GM18867 (cell line): ENCODE measurements around the gene LMF2.
A peak's percentile ranks its signal among the peaks of the same experiment; 100 is the strongest.

Source experiments
- ATAC-seq: cut with Tn5 transposase; IDR thresholded peaks from one replicate; pipeline ENCODE4 v1.9.1; 2021; ENCODE audit warnings: mild to moderate bottlenecking, moderate library complexity; ENCODE audit not compliant: unreplicated experiment

LMF2 gene

DNA sequence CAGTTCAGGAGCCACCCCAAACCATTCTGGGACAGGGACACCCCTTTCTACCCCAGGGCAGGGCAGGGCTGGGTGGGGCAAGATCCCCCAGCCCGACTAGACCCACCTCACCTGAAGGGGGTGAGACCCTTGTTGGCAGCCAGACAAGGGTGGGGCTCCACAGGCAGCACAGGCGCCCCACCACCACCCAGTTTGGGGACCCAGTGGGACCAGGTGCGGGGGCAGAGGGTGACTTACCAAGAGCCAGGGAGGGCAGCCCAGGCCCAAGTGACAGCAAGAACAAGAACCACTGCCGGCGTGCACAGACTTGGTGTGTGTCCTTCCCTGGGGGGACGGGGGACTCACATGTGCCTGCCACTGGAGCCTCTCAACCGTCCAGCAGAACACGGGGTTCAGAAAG, 23.9 kb downstream of the LMF2 start:
- no peak for ATAC-seq

GRCh38 chr22:50483106-50483505, 24.4 kb downstream of the LMF2 start:
- no peak for ATAC-seq

DNA sequence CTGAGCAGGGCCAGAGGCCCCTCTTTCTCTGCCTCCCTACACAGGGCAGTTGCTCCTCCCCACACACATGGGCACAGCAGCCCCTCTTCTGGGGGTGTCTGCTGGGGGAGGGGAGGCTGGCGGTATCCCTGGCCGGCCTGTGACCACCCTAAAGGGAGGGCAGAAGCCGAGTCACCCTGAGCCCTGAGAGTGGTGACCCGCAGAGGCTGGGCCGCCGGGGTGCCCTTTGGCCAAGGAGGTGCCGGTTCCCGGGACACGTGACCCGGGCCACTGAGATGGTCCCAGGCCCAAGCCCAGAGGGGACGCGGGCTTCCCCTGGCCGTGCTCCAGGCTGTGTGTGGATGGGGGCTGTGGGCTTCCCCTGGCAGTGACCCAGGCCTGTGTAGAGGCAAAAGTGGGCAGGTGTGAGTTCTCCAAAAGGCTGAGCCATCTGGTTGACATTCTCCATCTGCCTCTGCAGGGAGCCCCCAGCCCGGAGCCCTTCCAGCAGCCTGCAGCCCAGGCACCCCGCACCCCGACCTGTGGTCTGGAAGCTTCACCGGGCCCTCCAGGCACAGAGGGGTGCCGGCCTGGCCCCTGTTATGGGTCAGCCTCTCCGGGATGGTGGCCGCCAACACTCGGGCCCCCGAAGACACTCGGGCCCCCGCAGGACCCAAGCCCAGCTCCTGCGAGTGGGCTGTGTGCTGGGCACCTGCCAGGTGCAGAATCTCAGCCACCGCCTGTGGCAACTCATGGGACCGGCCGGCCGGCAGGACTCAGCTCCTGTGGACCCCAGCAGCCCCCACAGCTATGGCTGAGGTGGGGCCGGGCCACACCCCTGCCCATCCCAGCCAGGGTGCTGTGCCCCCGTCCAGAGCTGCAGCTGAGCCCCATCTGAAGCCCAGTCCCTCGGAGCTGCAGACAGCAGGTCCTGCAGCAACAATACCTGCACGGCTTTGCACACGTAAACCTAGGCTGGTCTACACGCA, 25.1 kb downstream of the LMF2 start:
- ATAC-seq = no peak

- no peak for ATAC-seq
Measured at GRCh38 chr22:50481440-50482106, 25.9 kb downstream of the LMF2 start, which contains the start of gene ADM2. TSS of gene ADM2 (plus strand) at chr22:50481543. CDS start at chr22:50481848, 305 bp downstream.

DNA sequence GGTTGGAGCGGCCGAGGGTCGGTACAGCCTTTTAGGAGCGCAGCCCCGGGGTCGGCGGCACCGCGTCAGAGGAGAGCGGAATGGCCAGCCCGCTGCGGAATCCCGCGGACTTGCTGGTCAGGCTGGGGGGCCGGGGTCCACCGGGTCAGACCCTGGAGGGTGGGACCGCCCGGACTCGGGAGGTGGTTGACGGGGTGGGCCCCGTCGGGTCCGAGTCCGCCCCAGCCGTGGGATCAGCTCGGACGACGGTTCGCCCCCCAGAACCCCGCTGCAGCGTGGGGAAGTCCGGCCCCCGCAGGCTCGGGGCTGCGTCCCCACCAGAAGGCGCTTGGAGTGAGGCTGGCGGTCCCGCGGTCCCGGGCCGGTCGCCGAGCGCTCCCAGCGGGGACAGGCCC, 26.5 kb downstream of the LMF2 start:
- ATAC-seq = no peak

DNA sequence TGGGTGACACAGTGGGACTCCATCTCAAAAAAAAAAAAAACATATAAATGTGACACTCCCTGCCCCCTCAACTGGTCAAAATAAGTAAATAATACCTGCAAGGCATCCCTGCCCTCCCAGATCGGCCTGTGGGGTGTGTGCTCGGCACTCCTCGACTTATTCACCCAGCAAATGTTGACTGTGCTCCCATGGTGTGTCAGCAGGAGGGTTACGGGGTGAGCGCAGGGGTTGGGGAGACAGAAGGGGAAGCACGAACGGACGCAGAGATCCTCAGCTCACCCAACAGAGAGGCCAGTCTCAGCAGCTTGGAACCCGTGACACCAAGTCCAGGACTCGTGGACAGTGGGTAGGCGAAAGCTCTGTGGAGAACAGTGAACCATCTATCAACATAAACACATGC, 27.8 kb downstream of the LMF2 start:
- ATAC-seq = no peak

DNA sequence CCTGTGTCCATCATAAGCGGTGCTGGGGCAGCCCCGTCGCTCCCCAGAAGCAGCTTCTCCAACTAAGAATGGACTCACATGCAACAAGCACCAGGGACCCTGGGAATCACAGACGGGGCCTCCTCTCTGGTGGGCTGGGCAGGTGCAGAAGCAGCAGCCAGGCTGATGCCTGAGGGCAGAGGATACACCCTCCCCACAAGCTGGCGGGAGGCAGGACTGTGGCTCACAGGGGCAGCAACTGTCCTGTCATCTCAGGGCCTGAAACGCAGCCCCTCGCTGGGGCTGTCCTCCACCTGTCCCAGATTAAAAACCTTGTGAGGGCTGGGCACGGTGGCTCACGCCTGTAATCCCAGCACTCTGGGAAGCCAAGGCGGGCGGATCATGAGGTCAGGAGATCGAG, 29.6 kb downstream of the LMF2 start:
- ATAC-seq = no peak

DNA sequence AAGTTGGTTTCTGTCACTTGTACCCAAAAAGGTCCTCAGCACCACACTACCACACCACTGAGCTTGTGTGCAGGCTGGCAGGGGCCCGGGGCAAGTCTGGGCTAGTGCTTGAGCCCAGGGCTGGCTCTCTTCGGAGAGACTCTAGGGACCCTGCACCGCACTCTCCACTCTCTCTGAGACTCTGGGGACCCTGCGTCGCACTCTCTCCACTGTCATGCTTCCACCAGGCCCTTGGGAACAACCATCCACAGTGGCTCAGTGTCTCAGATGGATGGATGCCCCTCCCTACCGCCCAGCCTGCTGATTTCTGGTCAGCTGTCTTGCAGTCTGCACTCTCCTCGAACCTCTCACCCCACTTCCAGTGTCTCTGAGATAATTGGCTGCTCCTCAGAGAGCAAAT, 30.6 kb downstream of the LMF2 start:
- ATAC-seq = no peak

GRCh38 chr22:50475652-50476002, 31.9 kb downstream of the LMF2 start:
- no peak for ATAC-seq

GRCh38 chr22:50474710-50475651, 32.5 kb downstream of the LMF2 start, which contains the start of gene SBF1:
TSS of gene SBF1 (minus strand) at chr22:50475035. CDS start at chr22:50474840, 195 bp downstream.
- ATAC-seq = peak; percentile 60

DNA sequence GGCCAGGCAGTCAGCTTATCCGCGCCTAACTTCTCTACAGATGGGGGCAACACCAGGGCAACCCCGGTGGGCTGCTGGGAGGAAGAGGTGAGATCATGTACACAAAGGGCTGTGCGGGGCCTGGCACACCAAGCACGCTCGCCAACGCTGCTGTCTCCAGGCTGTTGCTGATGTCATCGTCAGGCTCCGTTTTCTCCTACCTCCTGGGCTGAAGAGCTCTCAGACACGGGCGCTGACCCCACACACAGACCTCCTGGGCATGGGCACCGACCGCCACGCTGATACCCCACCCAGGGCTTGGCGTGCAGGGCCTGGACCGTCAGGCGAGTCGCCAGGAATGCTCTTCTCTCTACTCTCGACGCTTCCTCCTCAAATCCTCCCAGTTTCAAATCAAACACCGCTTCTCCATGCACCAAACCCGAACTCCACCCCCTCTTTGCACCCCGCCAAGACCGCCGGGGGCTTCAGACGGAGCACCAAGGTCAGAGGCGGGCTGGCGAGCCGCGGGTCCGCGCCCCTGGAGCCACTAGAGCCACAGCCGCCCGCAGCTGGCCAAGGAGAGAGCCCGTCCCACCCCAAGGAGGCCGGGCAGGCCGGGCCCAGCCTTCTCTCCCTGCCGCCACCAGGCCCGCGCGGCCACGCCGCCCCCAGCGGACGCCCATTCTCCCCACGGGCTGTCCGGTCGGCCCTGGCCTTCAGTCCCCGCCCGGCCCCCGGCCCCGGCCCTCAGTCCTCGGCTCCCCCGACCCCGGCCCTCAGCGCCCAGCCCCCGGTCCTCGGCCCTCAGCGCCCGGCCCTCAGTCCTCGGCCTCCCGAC, 33.4 kb downstream of the LMF2 start:
- no peak for ATAC-seq

DNA sequence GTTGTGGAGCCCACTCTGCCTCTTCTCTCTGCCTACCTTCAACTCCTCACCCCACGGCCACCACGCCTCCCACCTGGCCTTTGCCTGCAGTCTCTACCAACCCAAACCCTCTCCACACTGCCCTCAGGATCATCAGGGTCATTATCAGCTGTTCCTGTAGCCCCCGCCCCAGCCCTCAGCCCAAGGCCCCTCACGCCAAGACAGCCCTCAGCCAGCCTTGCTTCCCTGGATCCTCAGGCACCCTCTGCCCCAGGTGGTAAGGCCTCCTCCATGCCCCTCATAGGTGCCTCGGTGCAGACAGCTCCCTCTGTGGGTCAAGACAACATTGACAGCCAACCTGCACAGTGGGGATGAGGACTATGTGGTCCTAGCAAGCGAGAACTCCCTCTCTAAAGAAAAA, 34.4 kb downstream of the LMF2 start:
- ATAC-seq = no peak

- no peak for ATAC-seq
Measured at GRCh38 chr22:50471962-50472361, 35.5 kb downstream of the LMF2 start.

DNA sequence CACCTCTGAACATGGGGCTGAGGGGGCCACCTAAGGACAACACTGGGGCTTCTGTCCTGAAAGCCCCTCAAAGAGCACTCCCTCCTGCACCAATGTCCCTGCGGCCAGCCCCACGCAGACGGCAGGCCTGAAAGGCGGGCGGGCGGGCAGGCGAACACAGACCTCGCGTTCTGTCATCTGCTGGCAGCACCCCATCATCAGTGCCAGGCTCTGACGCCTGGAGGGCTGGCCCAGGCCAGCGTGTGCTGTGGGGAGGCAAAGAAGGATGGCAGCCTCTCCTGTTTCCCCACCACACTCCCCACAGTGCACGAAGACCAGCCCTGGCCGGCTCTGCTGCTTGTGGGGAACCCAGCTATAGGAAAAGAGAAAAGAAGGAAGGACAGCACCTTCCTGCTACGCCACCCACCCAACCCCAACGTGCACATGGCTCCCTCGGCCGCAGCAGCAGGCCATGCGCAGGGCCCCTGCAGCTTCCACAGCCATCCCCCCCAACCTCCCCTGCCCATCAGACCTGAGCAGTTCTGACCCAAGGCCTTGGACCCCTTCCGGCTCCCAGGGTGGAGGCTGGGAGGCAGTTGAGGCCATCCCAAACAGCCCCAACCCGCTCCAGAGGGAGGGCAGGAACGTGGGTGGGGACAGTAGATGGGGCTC, 36.2 kb downstream of the LMF2 start:
- no peak for ATAC-seq

DNA sequence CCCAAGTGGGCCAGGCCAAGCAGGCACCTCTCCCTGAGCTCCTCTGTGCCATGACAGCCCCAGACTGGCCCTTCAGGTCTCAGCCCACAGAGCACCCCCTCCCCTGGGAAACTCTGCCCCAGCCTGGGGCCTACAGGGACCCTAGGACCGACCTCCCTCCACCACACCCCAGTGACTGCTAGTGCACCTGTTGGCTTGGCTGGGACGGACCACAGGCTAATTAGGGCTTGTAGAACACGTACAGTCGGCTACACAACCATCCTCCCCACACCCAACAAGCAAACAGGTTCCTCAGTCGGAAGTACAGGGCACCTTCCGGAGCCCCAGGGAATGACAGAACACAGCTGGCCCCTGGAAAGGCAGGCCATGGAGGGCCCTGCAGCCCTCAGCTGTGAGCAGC, 37.0 kb downstream of the LMF2 start:
- ATAC-seq = no peak

DNA sequence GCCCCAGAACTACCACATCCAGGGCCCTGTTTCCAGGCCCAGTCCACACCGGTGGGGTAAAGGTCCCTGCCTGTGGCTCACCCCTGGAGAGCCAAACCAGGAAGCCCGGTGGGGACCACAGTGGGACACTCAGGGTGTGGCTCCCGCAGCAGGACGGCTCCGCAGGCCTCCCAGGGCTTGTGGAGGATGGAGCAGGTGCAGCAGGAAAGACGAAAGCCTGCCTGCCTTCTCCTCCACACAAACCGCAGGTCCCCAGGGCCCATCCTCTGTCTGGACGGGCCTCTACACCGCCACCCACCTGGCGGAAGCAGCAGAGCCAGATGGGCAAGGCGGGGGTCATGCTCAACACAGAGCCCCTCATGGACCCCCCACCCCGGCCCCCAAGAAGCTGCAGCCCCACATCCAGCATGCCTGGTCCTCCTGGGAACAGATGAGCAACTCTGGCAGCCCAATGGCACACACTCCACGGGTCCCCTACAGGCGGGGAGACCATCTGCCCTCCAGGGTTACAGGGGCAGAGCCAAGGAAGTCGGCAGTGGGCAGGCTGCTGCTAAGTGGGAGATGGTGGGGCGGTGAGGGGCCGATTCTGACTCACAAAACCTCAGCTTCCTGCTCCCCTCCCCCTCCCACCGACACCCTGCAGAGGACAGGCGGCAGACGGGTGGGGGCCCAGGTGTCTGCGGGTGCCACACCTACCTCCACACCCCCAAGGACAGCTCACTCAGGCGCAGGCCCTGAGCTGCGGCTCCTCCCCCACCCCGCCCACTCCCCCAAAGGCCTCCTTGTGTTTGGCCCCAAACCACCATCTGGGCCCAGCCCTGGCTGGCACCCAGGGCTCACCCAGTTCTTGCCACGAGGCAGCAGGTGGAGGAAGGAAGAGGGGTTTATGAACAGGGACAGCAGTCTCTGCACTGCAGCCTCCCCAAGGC, 37.9 kb downstream of the LMF2 start:
- peak; percentile 55 for ATAC-seq

GRCh38 chr22:50468626-50469025, 38.9 kb downstream of the LMF2 start:
- no peak for ATAC-seq

GRCh38 chr22:50467773-50468440, 39.6 kb downstream of the LMF2 start:
- ATAC-seq = no peak
